Measurements from ENCODE around the gene ACOXL.

DNA sequence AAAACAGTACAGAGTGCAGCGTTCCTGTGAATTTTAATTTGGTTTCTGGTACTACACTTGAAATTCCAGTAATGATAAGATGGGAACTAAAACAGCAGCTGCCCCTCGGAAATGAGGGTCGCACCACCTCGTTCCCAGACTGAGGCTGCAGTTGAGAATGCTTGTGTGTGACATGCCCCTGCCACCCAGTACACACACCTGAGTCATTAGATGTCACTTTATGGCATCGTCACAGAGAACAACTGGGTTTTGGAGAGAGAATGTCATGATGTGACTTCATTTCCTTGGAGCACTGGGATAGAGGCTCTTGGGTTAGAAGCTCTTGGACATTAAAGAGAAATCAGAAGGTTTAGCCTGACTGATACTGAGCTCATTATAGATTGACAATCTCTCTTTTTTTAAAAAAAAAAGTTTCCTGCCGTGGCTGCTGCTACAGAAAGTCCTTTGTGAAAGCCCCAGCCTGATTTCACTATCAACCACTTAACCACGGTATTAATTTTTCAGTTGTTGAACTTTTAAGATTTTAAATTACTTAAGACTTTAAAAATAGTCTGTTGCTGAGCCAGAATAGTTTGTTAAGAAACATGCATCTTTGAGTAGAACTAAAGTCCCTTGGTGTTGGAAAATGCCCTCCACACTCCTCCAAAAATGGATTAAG lies 412.9 kb downstream of the ACOXL start:
- TF ChIP-seq POLR2AphosphoS5 (IDR thresholded peaks at IDR 0.05; ENCODE audit: low read depth, low read length) (no peak), TAF1 (IDR thresholded peaks at IDR 0.05; ENCODE audit: low read depth, low read length) (no peak)
